Smooth muscle cell (in vitro differentiated cells): ENCODE results near the gene OSCP1. TPM values are rescaled to one million over a fixed set of nuclear protein-coding genes. Genes with fewer than 3 reads are reported as not detected.

ENCODE experiments used
- DNase-seq: peaks from one replicate; lab custom pipeline; 2025; ENCODE audit not compliant: unreplicated experiment; lab: John Stamatoyannopoulos, UW
- H2AFZ ChIP-seq: fragments of 200-600 bp; sonication (generic); 2 replicates; pipeline ENCODE4 v1.6.0; 2016; ENCODE audit warnings: antibody characterized with exemption, low read depth, mild to moderate bottlenecking
- H3F3A ChIP-seq: fragments of 200-600 bp; sonication (generic); 2 replicates; pipeline ENCODE4 v1.6.0; 2017; ENCODE audit warnings: antibody characterized with exemption, low read depth
- H3K27ac ChIP-seq: fragments of 200-600 bp; sonication (generic); 2 replicates; pipeline ENCODE4 v1.5.1; 2016; ENCODE audit warnings: low read depth, mild to moderate bottlenecking
- H3K27me3 ChIP-seq: fragments of 200-600 bp; sonication (generic); 2 replicates; pipeline ENCODE4 v1.6.1; 2016; ENCODE audit warnings: low read depth, mild to moderate bottlenecking
- H3K36me3 ChIP-seq: fragments of 200-600 bp; sonication (generic); 2 replicates; pipeline ENCODE4 v1.5.1; 2016; ENCODE audit warnings: low read depth
- H3K4me1 ChIP-seq: fragments of 200-600 bp; sonication (generic); 2 replicates; pipeline ENCODE4 v1.5.1; 2016; ENCODE audit warnings: low read depth
- H3K4me2 ChIP-seq: fragments of 200-600 bp; sonication (generic); 2 replicates; pipeline ENCODE4 v1.6.0; 2016; ENCODE audit warnings: mild to moderate bottlenecking
- H3K4me3 ChIP-seq: fragments of 200-600 bp; sonication (generic); 2 replicates; pipeline ENCODE4 v1.5.1; 2016; ENCODE audit warnings: mild to moderate bottlenecking
- H3K79me2 ChIP-seq: fragments of 200-600 bp; sonication (generic); 2 replicates; pipeline ENCODE4 v1.6.0; 2016; ENCODE audit warnings: low read depth, mild to moderate bottlenecking
- H3K9ac ChIP-seq: fragments of 200-600 bp; sonication (generic); 2 replicates; pipeline ENCODE4 v1.6.0; 2016; ENCODE audit warnings: low read depth
- H3K9me3 ChIP-seq: fragments of 200-600 bp; sonication (generic); replicated peaks from 2 replicates; pipeline ENCODE4 v1.5.1; 2016; ENCODE audit warnings: low read depth
- H4K20me1 ChIP-seq: fragments of 200-600 bp; sonication (generic); 2 replicates; pipeline ENCODE4 v1.6.0; 2016; ENCODE audit warnings: low read depth
- WGBS: methylation state at CpG from one replicate; pipeline ENCODE4 v1.1.7; 2016; ENCODE audit warnings: low lambda C conversion rate; 5-methylcytosine and 5-hydroxymethylcytosine counted together
- polyA plus RNA-seq: library from polyadenylated mRNA; unstranded; fragments of >200 nt; fragmentation: Nextera tagmentation; extraction: Ambion mirVana; gene quantifications from 2 replicates; pipeline ENCODE4 v1.2.1, GENCODE V29; 2016
- total RNA-seq: library from RNA; depleted of rRNA; stranded (reverse); fragments of >200 nt; gene quantifications from 2 replicates; pipeline ENCODE4 v1.2.3, GENCODE V29; 2014
- TF ChIP-seq, protein P1 (sequence below): fragments of 200-600 bp; sonication (generic); IDR thresholded peaks from 2 replicates; pipeline ENCODE4 v1.5.1; 2017; ENCODE audit warnings: borderline replicate concordance, mild to moderate bottlenecking, antibody characterized with exemption; ENCODE audit not compliant: insufficient read depth, poor library complexity, severe bottlenecking

Gene OSCP1
- total and polyA plus RNA-seq, 2 experiments from 2014 or later = 10.7 to 13.5 TPM

DNA sequence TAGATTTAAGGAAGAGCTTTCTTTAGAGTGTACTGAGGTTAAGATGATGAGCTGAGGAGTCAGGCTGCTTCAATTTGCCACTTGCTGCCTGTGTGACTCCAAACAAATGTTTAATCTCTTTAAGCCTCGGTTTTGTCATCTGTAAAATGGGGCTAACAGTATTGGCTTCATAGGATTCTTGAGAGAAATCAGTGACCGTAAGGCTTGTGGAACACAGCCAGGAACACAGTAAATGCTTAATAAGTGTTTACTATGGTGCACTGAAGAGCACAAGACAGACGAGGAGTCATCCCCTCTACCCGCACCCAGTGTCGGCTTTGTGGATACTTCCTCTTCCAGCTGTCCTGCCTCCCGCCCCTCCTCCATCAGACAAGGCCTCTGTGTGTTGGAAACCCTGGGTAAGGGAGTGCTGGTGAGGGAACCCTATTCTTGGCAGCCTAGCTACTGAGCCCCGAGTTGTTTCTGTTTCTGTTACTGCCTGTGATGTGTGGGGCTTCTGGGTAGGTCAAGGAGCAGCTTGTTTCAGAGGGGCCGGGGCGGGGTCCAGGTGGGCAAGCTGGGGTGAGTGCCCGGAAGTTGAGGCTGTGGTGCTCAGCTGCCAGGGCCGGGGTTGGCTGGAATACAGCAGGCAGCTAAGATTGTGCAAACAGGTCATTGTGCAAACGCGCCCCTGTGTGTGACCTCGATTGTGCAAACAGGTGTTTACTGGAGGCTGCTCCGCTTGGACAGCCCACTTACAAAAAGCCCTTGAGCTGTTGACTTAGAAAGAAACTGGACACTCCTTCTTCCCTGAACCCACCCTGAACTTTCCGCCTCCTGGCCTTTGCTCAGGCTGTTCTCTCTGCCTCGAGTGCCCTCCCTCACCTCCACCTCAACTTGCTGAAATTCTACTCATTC, 36.4 kb upstream of the OSCP1 start:
- WGBS = 89% methylated on average over 16 of the region's 17 CpGs
- TF ChIP-seq, protein P1, sequence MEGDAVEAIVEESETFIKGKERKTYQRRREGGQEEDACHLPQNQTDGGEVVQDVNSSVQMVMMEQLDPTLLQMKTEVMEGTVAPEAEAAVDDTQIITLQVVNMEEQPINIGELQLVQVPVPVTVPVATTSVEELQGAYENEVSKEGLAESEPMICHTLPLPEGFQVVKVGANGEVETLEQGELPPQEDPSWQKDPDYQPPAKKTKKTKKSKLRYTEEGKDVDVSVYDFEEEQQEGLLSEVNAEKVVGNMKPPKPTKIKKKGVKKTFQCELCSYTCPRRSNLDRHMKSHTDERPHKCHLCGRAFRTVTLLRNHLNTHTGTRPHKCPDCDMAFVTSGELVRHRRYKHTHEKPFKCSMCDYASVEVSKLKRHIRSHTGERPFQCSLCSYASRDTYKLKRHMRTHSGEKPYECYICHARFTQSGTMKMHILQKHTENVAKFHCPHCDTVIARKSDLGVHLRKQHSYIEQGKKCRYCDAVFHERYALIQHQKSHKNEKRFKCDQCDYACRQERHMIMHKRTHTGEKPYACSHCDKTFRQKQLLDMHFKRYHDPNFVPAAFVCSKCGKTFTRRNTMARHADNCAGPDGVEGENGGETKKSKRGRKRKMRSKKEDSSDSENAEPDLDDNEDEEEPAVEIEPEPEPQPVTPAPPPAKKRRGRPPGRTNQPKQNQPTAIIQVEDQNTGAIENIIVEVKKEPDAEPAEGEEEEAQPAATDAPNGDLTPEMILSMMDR = no peak
- Histone ChIP-seq H2AFZ (no peak overlapping the region), H3K27ac (no peak overlapping the region), H3K36me3 (no peaks in the 10 kb centered on the region), H3K4me1 (peaks cover 10% of the 10 kb centered on the region), H3K9me3 (no peaks in the 10 kb centered on the region), H3K27me3 (no peaks in the 10 kb centered on the region), H3F3A (no peaks in the 10 kb centered on the region), H3K4me2 (no peak overlapping the region), H3K4me3 (no peak overlapping the region), H3K79me2 (no peaks in the 10 kb centered on the region), H4K20me1 (no peaks in the 10 kb centered on the region), H3K9ac (no peak overlapping the region)
- DNase-seq = no peak

DNA sequence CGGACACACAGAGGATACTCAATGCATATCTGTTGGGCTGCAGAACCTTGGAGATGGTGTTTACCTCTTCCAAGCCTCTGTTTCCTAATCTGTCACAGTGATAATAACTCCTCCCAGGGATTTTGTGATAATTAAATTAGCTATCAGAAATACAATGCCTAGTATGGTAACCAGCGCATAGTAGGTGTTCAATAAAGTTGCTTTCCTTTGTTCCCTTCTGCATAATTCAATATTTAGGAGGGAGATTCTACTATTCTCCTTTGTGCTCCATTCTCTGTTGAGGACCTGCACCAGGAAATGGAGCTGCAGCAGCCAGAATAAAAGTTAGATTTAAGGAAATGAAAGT, 35.8 kb upstream of the OSCP1 start:
- H3K4me2 ChIP-seq = no peak overlapping the region
- H3K27ac ChIP-seq = no peak overlapping the region
- H4K20me1 ChIP-seq = no peaks in the 10 kb centered on the region
- no peak overlapping the region for H2AFZ ChIP-seq
- H3K27me3 ChIP-seq = no peaks in the 10 kb centered on the region
- no peak overlapping the region for H3K4me3 ChIP-seq
- DNase-seq = no peak
- WGBS = 96% methylated on average over 2 of the region's 2 CpGs
- H3F3A ChIP-seq = no peaks in the 10 kb centered on the region
- H3K79me2 ChIP-seq = no peaks in the 10 kb centered on the region
- no peaks in the 10 kb centered on the region for H3K9me3 ChIP-seq
- TF ChIP-seq, protein P1 = no peak
- H3K36me3 ChIP-seq = no peaks in the 10 kb centered on the region
- H3K9ac ChIP-seq = no peak overlapping the region
- H3K4me1 ChIP-seq = peaks cover 11% of the 10 kb centered on the region

DNA sequence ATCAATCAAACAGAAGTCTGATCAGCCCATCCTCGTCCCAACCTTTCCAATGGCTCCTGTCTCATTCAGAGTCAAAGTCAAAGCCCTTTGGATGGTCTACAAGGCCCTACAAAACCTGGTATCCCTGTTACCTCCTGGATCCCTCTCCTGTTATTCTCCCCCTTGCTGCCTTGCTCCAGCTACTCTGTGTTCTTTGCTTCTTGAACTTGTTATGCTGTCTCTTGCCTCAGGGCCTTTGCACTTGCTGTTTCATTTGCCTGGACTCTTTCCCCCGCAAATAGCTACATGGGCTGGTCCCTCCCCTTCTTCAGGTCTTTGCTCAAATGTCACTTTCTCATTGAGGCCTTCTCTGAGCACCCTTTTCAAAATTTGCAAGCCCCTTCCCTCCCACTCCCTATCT, 33.8 kb upstream of the OSCP1 start:
- Histone ChIP-seq H3K36me3 (no peaks in the 10 kb centered on the region), H3K4me1 (peaks cover 11% of the 10 kb centered on the region), H3K27ac (no peak overlapping the region), H3K9ac (no peak overlapping the region), H3K4me2 (no peak overlapping the region), H3K79me2 (no peaks in the 10 kb centered on the region), H4K20me1 (no peaks in the 10 kb centered on the region), H2AFZ (no peak overlapping the region), H3F3A (no peaks in the 10 kb centered on the region), H3K9me3 (no peaks in the 10 kb centered on the region), H3K4me3 (no peak overlapping the region), H3K27me3 (no peaks in the 10 kb centered on the region)
- 88% methylated on average over 2 of the region's 2 CpGs for WGBS
- TF ChIP-seq, protein P1 = no peak
- DNase-seq = no peak
